ENCODE measurements around the gene SLC9A7.

DNA sequence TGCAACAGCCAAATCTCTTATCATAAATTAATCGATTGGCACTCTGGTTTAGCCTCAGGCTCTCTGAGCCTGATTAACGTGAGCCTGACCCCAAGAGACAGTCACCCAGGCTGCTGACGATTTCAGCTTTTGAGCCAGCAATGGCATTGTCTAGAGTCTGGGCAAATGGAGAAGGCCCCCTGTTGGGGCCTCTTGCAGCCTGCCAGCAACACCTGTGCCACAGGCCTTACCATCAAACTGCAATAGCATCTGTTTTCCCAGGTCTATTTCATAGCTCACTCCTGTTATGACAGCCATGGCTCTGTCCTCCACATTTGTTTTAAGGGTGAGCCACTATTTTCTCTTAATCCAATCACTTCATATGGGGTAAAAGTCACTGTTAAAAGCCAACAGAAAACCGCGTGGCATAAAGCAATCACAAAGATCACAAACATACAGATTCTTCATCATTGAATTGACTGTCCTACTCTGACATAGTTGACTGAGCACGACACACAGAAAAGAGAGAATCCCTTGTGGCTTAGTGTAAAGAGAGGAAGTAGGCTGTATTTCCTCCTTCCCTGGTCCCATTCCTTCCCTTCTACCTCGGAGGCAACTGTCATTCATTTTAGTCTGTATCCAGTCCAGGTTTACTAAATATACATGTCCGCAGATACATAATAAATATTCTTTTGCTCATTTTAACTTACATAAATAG, 47.8 kb downstream of the SLC9A7 start:
- TF ChIP-seq, protein P1, sequence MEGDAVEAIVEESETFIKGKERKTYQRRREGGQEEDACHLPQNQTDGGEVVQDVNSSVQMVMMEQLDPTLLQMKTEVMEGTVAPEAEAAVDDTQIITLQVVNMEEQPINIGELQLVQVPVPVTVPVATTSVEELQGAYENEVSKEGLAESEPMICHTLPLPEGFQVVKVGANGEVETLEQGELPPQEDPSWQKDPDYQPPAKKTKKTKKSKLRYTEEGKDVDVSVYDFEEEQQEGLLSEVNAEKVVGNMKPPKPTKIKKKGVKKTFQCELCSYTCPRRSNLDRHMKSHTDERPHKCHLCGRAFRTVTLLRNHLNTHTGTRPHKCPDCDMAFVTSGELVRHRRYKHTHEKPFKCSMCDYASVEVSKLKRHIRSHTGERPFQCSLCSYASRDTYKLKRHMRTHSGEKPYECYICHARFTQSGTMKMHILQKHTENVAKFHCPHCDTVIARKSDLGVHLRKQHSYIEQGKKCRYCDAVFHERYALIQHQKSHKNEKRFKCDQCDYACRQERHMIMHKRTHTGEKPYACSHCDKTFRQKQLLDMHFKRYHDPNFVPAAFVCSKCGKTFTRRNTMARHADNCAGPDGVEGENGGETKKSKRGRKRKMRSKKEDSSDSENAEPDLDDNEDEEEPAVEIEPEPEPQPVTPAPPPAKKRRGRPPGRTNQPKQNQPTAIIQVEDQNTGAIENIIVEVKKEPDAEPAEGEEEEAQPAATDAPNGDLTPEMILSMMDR (IDR thresholded peaks at IDR 0.05) = no peak
- no peak for TF ChIP-seq POLR2A (IDR thresholded peaks at IDR 0.05)
